Measurements from ENCODE around the gene HACD3. TPM values are rescaled to one million over a fixed set of nuclear protein-coding genes. Genes with fewer than 3 reads are reported as not detected.
A peak's percentile ranks its signal among the peaks of the same experiment; 100 is the strongest.

HACD3 gene
- total and polyA plus RNA-seq, 2 of the 13 experiments (the other 11 are each of a cell fraction or from before 2014, with no cell fraction given): 73.6 to 161 TPM

DNA sequence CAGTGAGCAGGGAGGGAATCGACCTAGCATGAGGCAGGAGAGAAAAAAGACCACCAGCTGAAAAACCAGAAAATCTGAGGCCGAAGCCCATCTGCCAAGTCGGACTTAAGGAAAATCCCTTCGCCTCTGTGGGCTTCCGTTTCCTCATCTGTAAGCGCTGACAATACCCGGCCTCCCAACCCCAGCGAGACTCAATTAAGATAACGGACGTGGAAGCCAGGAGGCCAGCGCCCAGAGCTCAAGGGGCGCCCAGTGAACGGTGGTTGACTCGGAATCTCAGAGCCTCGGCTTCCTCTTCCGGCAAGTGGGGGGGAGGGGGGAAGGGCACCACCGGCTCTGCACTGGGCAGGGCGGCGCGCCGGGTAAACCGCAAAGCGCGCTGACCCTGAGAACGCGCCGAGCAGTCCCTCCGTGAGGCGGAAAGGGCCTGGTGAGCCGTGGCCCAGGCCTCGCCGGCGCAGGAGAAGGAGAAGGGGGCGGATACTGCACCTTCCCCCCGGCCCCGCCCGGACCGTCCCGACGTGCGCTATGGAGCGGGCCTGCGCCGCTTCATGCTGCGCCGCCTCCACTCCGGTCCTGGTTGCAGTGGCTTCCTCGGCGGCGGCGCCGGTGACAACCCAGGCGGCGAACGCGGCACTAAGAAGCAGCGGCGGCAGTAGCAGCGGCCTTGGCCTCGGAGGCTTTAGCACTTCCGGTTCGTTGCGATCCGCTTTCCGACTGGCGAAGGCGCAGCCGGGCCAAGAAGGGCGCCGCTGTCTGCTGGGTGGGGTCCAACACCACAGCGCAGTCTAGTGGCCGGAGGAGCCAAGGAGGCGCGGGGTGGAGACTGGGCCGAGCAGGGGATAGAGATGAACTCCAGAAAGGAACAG is 13.0 kb upstream of the HACD3 start, which contains the start of gene DPP8 (continued):
- TF ChIP-seq, protein P1, sequence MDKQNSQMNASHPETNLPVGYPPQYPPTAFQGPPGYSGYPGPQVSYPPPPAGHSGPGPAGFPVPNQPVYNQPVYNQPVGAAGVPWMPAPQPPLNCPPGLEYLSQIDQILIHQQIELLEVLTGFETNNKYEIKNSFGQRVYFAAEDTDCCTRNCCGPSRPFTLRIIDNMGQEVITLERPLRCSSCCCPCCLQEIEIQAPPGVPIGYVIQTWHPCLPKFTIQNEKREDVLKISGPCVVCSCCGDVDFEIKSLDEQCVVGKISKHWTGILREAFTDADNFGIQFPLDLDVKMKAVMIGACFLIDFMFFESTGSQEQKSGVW (CRISPR knock-in tag; IDR thresholded peaks at IDR 0.05; ENCODE audit: borderline replicate concordance): no peak
- TF ChIP-seq ZNF264 (CRISPR knock-in tag; IDR thresholded peaks at IDR 0.05) (peak; percentile 74), GABPB1 (CRISPR knock-in tag; IDR thresholded peaks at IDR 0.05) (peak; percentile 99), ZNF446 (CRISPR knock-in tag; IDR thresholded peaks at IDR 0.05) (no peak), NR0B2 (CRISPR knock-in tag; IDR thresholded peaks at IDR 0.05) (peak; percentile 65; the same call in 1 of the 2 replicates), ZNF777 (CRISPR knock-in tag; IDR thresholded peaks at IDR 0.05) (peak; percentile 72), ZNF431 (CRISPR knock-in tag; IDR thresholded peaks at IDR 0.05; ENCODE audit: borderline replicate concordance, low read depth) (peak; percentile 53; the same call in 1 of the 2 replicates), SALL1 (CRISPR knock-in tag; IDR thresholded peaks at IDR 0.05) (peak; percentile 92), ZSCAN30 (CRISPR knock-in tag; IDR thresholded peaks at IDR 0.05) (no peak), DNMT1 (CRISPR knock-in tag; IDR thresholded peaks at IDR 0.05) (peak; percentile 67), ZNF572 (CRISPR knock-in tag; IDR thresholded peaks at IDR 0.05) (peak; percentile 95), NFRKB (IDR thresholded peaks at IDR 0.05) (no peak), HOXD1 (CRISPR knock-in tag; IDR thresholded peaks at IDR 0.05) (peak; percentile 90), CBX1 (IDR thresholded peaks at IDR 0.05; ENCODE audit: low read depth) (peak; percentile 77), ERF (CRISPR knock-in tag; IDR thresholded peaks at IDR 0.05) (peak; percentile 95), CBX5 (CRISPR knock-in tag; IDR thresholded peaks at IDR 0.05; ENCODE audit: borderline replicate concordance) (peak; percentile 90), AKAP8 (CRISPR knock-in tag; IDR thresholded peaks at IDR 0.05) (no peak; the same call in 1 of the 2 replicates), SIN3A (IDR thresholded peaks at IDR 0.05; ENCODE audit: borderline replicate concordance, low read depth, low read length) (peak; percentile 71; the same call in 1 of the 2 replicates), RFX1 (IDR thresholded peaks at IDR 0.05) (no peak), MYC (CRISPR knock-in tag; IDR thresholded peaks at IDR 0.05; ENCODE audit: borderline replicate concordance) (peak; percentile 88), POLR2G (IDR thresholded peaks at IDR 0.05; ENCODE audit: low read depth, low read length) (peak; percentile 93), REXO4 (CRISPR knock-in tag; IDR thresholded peaks at IDR 0.05; ENCODE audit: borderline replicate concordance) (no peak), HES4 (CRISPR knock-in tag; IDR thresholded peaks at IDR 0.05; ENCODE audit: borderline replicate concordance) (0 out of 2 replicates have a peak, but pooled peaks have one; percentile 50)
- TF ChIP-seq, protein P2, sequence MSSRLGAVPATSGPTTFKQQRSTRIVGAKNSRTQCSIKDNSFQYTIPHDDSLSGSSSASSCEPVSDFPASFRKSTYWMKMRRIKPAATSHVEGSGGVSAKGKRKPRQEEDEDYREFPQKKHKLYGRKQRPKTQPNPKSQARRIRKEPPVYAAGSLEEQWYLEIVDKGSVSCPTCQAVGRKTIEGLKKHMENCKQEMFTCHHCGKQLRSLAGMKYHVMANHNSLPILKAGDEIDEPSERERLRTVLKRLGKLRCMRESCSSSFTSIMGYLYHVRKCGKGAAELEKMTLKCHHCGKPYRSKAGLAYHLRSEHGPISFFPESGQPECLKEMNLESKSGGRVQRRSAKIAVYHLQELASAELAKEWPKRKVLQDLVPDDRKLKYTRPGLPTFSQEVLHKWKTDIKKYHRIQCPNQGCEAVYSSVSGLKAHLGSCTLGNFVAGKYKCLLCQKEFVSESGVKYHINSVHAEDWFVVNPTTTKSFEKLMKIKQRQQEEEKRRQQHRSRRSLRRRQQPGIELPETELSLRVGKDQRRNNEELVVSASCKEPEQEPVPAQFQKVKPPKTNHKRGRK (CRISPR knock-in tag; IDR thresholded peaks at IDR 0.05): no peak
- TF ChIP-seq, protein P3, sequence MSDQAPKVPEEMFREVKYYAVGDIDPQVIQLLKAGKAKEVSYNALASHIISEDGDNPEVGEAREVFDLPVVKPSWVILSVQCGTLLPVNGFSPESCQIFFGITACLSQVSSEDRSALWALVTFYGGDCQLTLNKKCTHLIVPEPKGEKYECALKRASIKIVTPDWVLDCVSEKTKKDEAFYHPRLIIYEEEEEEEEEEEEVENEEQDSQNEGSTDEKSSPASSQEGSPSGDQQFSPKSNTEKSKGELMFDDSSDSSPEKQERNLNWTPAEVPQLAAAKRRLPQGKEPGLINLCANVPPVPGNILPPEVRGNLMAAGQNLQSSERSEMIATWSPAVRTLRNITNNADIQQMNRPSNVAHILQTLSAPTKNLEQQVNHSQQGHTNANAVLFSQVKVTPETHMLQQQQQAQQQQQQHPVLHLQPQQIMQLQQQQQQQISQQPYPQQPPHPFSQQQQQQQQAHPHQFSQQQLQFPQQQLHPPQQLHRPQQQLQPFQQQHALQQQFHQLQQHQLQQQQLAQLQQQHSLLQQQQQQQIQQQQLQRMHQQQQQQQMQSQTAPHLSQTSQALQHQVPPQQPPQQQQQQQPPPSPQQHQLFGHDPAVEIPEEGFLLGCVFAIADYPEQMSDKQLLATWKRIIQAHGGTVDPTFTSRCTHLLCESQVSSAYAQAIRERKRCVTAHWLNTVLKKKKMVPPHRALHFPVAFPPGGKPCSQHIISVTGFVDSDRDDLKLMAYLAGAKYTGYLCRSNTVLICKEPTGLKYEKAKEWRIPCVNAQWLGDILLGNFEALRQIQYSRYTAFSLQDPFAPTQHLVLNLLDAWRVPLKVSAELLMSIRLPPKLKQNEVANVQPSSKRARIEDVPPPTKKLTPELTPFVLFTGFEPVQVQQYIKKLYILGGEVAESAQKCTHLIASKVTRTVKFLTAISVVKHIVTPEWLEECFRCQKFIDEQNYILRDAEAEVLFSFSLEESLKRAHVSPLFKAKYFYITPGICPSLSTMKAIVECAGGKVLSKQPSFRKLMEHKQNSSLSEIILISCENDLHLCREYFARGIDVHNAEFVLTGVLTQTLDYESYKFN (CRISPR knock-in tag; conservative IDR thresholded peaks at IDR 0.05): peak; percentile 63

All from HepG2 (cell line).